ENCODE measurements around the gene MAPT.
"Not testable (repeated sequence)": the region's sequence is repeated elsewhere in the genome, so short reads cannot be mapped to it uniquely, and the experiment has no call there.

Gene MAPT

GRCh38 chr17:46003907-46004748, 109.8 kb downstream of the MAPT start:
- no peak for DNase-seq (ENCODE audit: low read depth in 2 of 2, low spot score in 1 of 2)

GRCh38 chr17:46006082-46006481, 111.7 kb downstream of the MAPT start:
- DNase-seq (ENCODE audit: low read depth in 2 of 2, low spot score in 1 of 2), result not testable (repeated sequence)

- DNase-seq (ENCODE audit: low read depth in 2 of 2, low spot score in 1 of 2), result no peak
Observed at GRCh38 chr17:46007461-46007965, 113.2 kb downstream of the MAPT start.

GRCh38 chr17:46008591-46008990, 114.2 kb downstream of the MAPT start:
- no peak for DNase-seq (ENCODE audit: low read depth in 2 of 2, low spot score in 1 of 2)

GRCh38 chr17:46009681-46010596, 115.6 kb downstream of the MAPT start:
- no peak for DNase-seq (ENCODE audit: low read depth in 2 of 2, low spot score in 1 of 2)

- DNase-seq (ENCODE audit: low read depth in 2 of 2, low spot score in 1 of 2), result no peak
Observed at GRCh38 chr17:46010597-46011186, 116.3 kb downstream of the MAPT start.

- no peak for DNase-seq (ENCODE audit: low read depth in 2 of 2, low spot score in 1 of 2)
Observed at GRCh38 chr17:46011711-46012505, 117.6 kb downstream of the MAPT start.

GRCh38 chr17:46012506-46013079, 118.2 kb downstream of the MAPT start:
- DNase-seq (ENCODE audit: low read depth in 2 of 2, low spot score in 1 of 2), result no peak

- no peak for DNase-seq (ENCODE audit: low read depth in 2 of 2, low spot score in 1 of 2)
Observed at GRCh38 chr17:46013127-46013501, 118.8 kb downstream of the MAPT start.

- no peak for DNase-seq (ENCODE audit: low read depth in 2 of 2, low spot score in 1 of 2)
Observed at GRCh38 chr17:46013502-46014165, 119.3 kb downstream of the MAPT start.

GRCh38 chr17:46019408-46019925, 125.1 kb downstream of the MAPT start:
- DNase-seq (ENCODE audit: low read depth in 2 of 2, low spot score in 1 of 2), result not testable (repeated sequence)

GRCh38 chr17:46020023-46020761, 125.8 kb downstream of the MAPT start:
- peak; percentile 20 to 44 for DNase-seq (ENCODE audit: low read depth in 2 of 2, low spot score in 1 of 2)

GRCh38 chr17:46020998-46021397, 126.6 kb downstream of the MAPT start:
- DNase-seq (ENCODE audit: low read depth in 2 of 2, low spot score in 1 of 2), result no peak

- DNase-seq (ENCODE audit: low read depth in 2 of 2, low spot score in 1 of 2), result not testable (repeated sequence)
Observed at GRCh38 chr17:46023366-46023765, 129.0 kb downstream of the MAPT start.

GRCh38 chr17:46023783-46024388, 129.5 kb downstream of the MAPT start:
- DNase-seq (ENCODE audit: low read depth in 2 of 2, low spot score in 1 of 2), result no peak

- DNase-seq (ENCODE audit: low read depth in 2 of 2, low spot score in 1 of 2), result no peak
Observed at GRCh38 chr17:46024590-46024989, 130.2 kb downstream of the MAPT start.

- no peak for DNase-seq (ENCODE audit: low read depth in 2 of 2, low spot score in 1 of 2)
Observed at GRCh38 chr17:46025060-46025459, 130.7 kb downstream of the MAPT start.

- DNase-seq (ENCODE audit: low read depth in 2 of 2, low spot score in 1 of 2), result no peak
Observed at GRCh38 chr17:46025510-46026165, 131.3 kb downstream of the MAPT start.
